Right atrium auricular region (tissue), 2 donors: ENCODE results near the gene ASTN2. TPM values are rescaled to one million over a fixed set of nuclear protein-coding genes. Genes with fewer than 3 reads are reported as not detected.

Experiments
- DNase-seq: peaks from one replicate; pipeline ENCODE4 v3.0.0-alpha.2; 2019; ENCODE audit warnings: low spot score
- H3K27ac ChIP-seq, 2 donors: fragments of 200-600 bp; sonication (generic); 1 replicate in 1 of 2; 2 replicates in 1 of 2; pipeline ENCODE4 v1.5.1; 2016 to 2019
- H3K27me3 ChIP-seq, 2 donors: fragments of 200-600 bp; sonication (generic); one replicate each; pipeline versions ENCODE4 v1.5.1 to v1.6.0; 2017 to 2019
- H3K36me3 ChIP-seq: fragments of 200-600 bp; sonication (generic); one replicate; pipeline ENCODE4 v1.5.1; 2016
- H3K4me1 ChIP-seq, 2 donors: fragments of 200-600 bp; sonication (generic); one replicate each; pipeline versions ENCODE4 v1.5.1 to v1.6.0; 2017 to 2019
- H3K4me3 ChIP-seq, 2 donors: fragments of 200-600 bp; sonication (generic); 1 replicate in 1 of 2; 2 replicates in 1 of 2; pipeline ENCODE4 v1.5.1; 2017 to 2019; ENCODE audit warnings: mild to moderate bottlenecking in 1 of 2, moderate library complexity in 1 of 2
- H3K9me3 ChIP-seq, 2 donors: fragments of 200-600 bp; sonication (generic); one replicate each; pipeline ENCODE4 v1.5.1; 2019
- total RNA-seq, 2 donors: library from RNA; depleted of rRNA; stranded (reverse); fragments of >200 nt; gene quantifications; one replicate each; pipeline ENCODE4 v1.1.0, GENCODE V29; 2016
- TF ChIP-seq, protein P1 (sequence below), 2 donors: fragments of 200-600 bp; sonication (generic); IDR thresholded peaks; one replicate each; pipeline ENCODE4 v1.5.1; 2019; ENCODE audit warnings: antibody characterized with exemption in 2 of 2

Gene ASTN2
- total RNA-seq, 2 donors from 2014 or later = 11.1 to 32.2 TPM

DNA sequence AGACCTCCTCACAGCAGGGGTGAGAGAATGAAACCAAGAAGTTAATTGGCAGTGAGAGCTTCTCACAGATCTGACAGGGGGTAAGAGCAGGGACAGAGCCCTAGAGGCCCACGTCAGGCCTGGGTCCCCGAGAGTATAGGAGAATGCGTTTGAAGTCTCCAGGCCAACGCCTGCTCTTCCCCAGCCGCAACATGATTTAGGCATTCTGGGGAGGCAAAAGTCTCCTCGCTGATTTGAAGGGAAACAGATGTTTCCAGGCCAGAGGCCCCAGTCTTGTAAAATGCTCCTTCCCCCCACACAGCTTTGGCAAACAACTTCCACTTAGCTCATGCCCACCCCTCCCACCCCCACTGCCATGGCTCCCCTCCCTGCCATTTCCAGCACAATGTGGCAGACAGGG lies 966.9 kb downstream of the ASTN2 start:
- no peaks in the 10 kb centered on the region for H3K36me3 ChIP-seq
- DNase-seq = no peak
- H3K27me3 ChIP-seq = no peaks in the 10 kb centered on the region
- H3K4me1 ChIP-seq = no peaks in the 10 kb centered on the region
- no peak overlapping the region for H3K27ac ChIP-seq
- TF ChIP-seq, protein P1, sequence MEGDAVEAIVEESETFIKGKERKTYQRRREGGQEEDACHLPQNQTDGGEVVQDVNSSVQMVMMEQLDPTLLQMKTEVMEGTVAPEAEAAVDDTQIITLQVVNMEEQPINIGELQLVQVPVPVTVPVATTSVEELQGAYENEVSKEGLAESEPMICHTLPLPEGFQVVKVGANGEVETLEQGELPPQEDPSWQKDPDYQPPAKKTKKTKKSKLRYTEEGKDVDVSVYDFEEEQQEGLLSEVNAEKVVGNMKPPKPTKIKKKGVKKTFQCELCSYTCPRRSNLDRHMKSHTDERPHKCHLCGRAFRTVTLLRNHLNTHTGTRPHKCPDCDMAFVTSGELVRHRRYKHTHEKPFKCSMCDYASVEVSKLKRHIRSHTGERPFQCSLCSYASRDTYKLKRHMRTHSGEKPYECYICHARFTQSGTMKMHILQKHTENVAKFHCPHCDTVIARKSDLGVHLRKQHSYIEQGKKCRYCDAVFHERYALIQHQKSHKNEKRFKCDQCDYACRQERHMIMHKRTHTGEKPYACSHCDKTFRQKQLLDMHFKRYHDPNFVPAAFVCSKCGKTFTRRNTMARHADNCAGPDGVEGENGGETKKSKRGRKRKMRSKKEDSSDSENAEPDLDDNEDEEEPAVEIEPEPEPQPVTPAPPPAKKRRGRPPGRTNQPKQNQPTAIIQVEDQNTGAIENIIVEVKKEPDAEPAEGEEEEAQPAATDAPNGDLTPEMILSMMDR (IDR thresholded peaks at IDR 0.05) = no peak
- no peaks in the 10 kb centered on the region for H3K9me3 ChIP-seq
- H3K4me3 ChIP-seq = no peak overlapping the region

DNA sequence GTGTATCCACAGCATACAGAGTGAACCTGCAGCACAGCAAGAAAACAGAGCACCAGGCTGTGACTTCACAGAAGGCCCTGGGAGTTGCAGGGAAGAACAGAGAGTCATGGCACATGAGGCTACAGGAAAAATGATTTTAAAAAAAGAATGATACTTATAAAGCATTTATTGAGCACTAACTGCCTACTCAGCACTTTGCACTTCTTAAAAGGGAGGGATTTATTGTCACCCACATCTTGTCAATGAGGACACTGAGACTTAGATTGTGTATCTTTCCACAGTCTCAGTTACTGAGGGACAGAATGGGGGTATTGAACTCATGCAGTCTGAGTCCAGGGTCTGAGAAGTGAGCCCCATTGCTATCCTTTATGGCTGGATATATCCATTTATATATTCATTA lies 972.3 kb downstream of the ASTN2 start:
- Histone ChIP-seq H3K27ac (no peak overlapping the region), H3K27me3 (no peaks in the 10 kb centered on the region), H3K36me3 (no peaks in the 10 kb centered on the region), H3K9me3 (no peaks in the 10 kb centered on the region), H3K4me3 (no peak overlapping the region), H3K4me1 (no peaks in the 10 kb centered on the region)
- DNase-seq = no peak
- TF ChIP-seq, protein P1 (IDR thresholded peaks at IDR 0.05) = no peak

DNA sequence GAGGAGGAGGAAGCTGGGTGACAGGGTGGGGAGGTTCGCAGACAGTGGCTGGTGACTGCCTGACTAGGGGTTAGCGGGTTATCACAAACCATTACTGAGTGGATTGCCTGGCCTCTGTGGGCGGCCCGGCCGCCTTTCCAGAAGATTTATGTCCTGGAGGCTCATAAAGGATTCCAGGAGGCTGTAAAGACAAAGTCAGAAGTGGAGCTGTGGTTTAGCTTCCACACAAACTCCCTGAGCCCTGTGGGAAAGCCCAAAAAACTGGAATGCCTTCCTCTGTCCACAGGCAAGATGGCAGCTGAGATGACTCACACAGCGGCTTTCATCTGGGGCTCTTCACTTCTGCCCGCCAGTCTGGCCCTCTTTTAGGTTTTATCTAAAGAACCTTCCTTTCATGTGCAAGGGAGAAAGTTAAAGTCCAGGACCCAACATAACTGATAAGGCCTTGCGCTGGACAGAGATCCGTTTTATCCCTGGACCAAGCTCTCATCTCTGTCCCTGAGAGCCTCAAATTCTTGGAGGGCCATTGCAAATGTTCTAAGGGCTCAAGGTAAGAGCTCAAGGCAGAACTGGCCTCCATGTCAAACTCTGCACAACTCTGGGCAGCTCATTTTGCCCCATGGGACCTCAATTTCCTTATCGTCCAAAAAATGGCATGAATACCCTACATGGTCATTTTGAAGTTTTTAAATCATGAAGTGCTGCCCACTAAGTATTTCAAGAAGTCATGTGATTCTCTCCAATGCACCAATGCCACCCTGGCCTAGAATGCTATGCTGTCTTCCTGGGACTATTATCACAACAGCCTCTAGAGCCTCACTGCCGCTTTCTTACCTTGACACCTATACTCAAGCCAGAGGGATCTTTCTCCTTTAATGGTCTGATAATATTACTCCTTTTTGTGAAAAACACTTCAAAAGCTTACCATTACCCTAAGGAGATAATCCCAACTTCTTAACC lies 977.2 kb downstream of the ASTN2 start:
- no peaks in the 10 kb centered on the region for H3K36me3 ChIP-seq
- H3K27me3 ChIP-seq = no peaks in the 10 kb centered on the region
- no peaks in the 10 kb centered on the region for H3K4me1 ChIP-seq
- no peak overlapping the region for H3K27ac ChIP-seq
- no peaks in the 10 kb centered on the region for H3K9me3 ChIP-seq
- TF ChIP-seq, protein P1 (IDR thresholded peaks at IDR 0.05) = no peak
- no peak for DNase-seq
- no peak overlapping the region for H3K4me3 ChIP-seq

DNA sequence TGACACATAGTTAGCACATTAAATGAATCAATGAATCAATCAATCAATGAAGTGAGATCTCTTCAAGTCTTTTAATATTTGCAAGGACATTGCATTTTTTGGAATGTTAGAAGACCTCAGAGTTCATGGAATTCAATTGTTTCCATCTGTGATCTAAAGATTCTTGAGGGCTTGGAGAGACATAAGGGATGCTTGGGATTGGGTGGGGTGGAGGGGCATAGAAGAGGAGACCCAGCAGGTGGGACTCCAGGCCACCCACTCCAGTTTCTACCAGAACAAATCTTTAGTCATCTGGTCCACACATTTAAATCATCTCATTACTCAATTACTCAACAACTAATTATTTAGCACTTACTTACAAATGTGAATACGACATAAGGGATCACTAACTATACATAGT lies 978.7 kb downstream of the ASTN2 start:
- no peak for DNase-seq
- Histone ChIP-seq H3K9me3 (no peaks in the 10 kb centered on the region), H3K36me3 (no peaks in the 10 kb centered on the region), H3K27ac (no peak overlapping the region), H3K4me1 (no peaks in the 10 kb centered on the region), H3K27me3 (no peaks in the 10 kb centered on the region), H3K4me3 (no peak overlapping the region)
- TF ChIP-seq, protein P1 (IDR thresholded peaks at IDR 0.05) = no peak

DNA sequence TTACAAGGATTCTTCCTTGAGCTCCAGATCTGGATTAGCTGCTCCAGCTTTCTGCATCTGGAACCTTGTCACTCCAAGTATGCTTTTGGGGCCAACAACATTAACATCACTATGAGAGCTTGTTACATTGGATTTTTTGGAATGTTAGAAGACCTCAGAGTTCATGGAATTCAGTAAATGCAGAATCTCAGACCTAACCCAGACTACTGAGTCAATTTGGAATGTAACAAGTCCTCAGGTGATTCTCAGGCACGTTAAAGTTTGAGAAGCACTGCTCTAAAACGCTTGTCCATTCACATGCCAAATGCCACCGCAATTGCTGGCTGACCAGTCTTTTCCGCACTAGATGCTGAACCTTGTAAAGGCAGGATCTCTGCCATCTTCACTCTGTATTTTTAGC lies 979.2 kb downstream of the ASTN2 start:
- Histone ChIP-seq H3K27me3 (no peaks in the 10 kb centered on the region), H3K36me3 (no peaks in the 10 kb centered on the region), H3K9me3 (no peaks in the 10 kb centered on the region), H3K4me1 (no peaks in the 10 kb centered on the region), H3K27ac (no peak overlapping the region), H3K4me3 (no peak overlapping the region)
- TF ChIP-seq, protein P1 (IDR thresholded peaks at IDR 0.05) = no peak
- no peak for DNase-seq
